AG04450 (cell line): ENCODE data around the gene ALPI. TPM values are rescaled to one million over a fixed set of nuclear protein-coding genes. Genes with fewer than 3 reads are reported as not detected.

Experiments used
- CTCF ChIA-PET: fragments of 300-600, 350-600 bp; formaldehyde crosslinking; extraction: SDS; loops from one replicate; lab custom pipeline; 2022; ENCODE audit warnings: antibody characterized with exemption, inconsistent platforms; lab: Charles Lee
- POLR2A ChIA-PET: fragments of 350-600 bp; formaldehyde crosslinking; extraction: SDS; loops from one replicate; lab custom pipeline; 2021; ENCODE audit warnings: antibody characterized with exemption, inconsistent platforms; lab: Yijun Ruan, JAX
- DNase-seq: peaks from one replicate; pipeline ENCODE4 v3.0.0-alpha.2; 2011; ENCODE audit warnings: low read depth, low spot score
- H3K27ac ChIP-seq: one replicate; pipeline ENCODE4 v1.5.1; 2012; ENCODE audit warnings: low read depth, low read length, control low read depth
- H3K27me3 ChIP-seq: one replicate; pipeline ENCODE4 v1.6.0; 2012; ENCODE audit warnings: low read length; ENCODE audit not compliant: control insufficient read depth, insufficient read depth
- H3K4me3 ChIP-seq: 2 replicates; pipeline ENCODE4 v1.5.1; 2011; ENCODE audit warnings: mild to moderate bottlenecking, low read depth, low read length, control low read depth
- H3K9me3 ChIP-seq: 2 replicates; pipeline ENCODE4 v1.5.1; 2012; ENCODE audit warnings: low read length; ENCODE audit not compliant: control insufficient read depth, insufficient read depth
- CTCF ChIP-seq: IDR thresholded peaks from 2 replicates; pipeline ENCODE4 v1.5.1; 2011; ENCODE audit warnings: low read depth, low read length, control low read depth, inconsistent platforms
- polyA plus RNA-seq: library from polyadenylated mRNA; depleted of rRNA; stranded (reverse); fragments of >200 nt; gene quantifications from 2 replicates; pipeline ENCODE4 v1.2.3, GENCODE V29; 2011

The ALPI gene
- polyA plus RNA-seq, 1 experiment: not detected

GRCh38 chr2:232491139-232491780, 35.3 kb downstream of the ALPI start:
- DNase-seq: no peak
- CTCF ChIA-PET: no interaction called here
- TF ChIP-seq CTCF: no peak
- POLR2A ChIA-PET: no interaction called here
- Histone ChIP-seq H3K27ac (no peak overlapping the region), H3K27me3 (peaks cover 39% of the 10 kb centered on the region), H3K9me3 (no peaks in the 10 kb centered on the region; the same call in 1 of the 2 replicates), H3K4me3 (no peak overlapping the region)

GRCh38 chr2:232492236-232492848, 36.4 kb downstream of the ALPI start:
- Histone ChIP-seq H3K27me3 (peaks cover 35% of the 10 kb centered on the region), H3K27ac (no peak overlapping the region), H3K9me3 (no peaks in the 10 kb centered on the region; the same call in 1 of the 2 replicates), H3K4me3 (no peak overlapping the region)
- POLR2A ChIA-PET: no interaction called here
- DNase-seq: no peak
- CTCF ChIA-PET: no interaction called here
- TF ChIP-seq CTCF: no peak

- no peak overlapping the region for H3K27ac ChIP-seq
- ChIA-PET CTCF (no interaction called here), POLR2A (no interaction called here)
- H3K27me3 ChIP-seq: peaks cover 32% of the 10 kb centered on the region
- no peak for DNase-seq
- no peaks in the 10 kb centered on the region; the same call in 1 of the 2 replicates for H3K9me3 ChIP-seq
- no peak overlapping the region for H3K4me3 ChIP-seq
- TF ChIP-seq CTCF: no peak
Measured at GRCh38 chr2:232492963-232493700, 37.2 kb downstream of the ALPI start.

- H3K9me3 ChIP-seq: no peaks in the 10 kb centered on the region; the same call in 1 of the 2 replicates
- DNase-seq: no peak
- POLR2A ChIA-PET: no interaction called here
- CTCF ChIA-PET: interaction anchor here (0.6 kb wide), 1 partner anchor 54 kb away, joined by 3 read pairs; no protein-coding TSS in a partner anchor
- H3K4me3 ChIP-seq: no peak overlapping the region
- no peak for TF ChIP-seq CTCF
- no peak overlapping the region for H3K27ac ChIP-seq
- peaks cover 25% of the 10 kb centered on the region for H3K27me3 ChIP-seq
Measured at GRCh38 chr2:232493701-232494474, 37.9 kb downstream of the ALPI start.
